Endodermal cell (in vitro differentiated cells): ENCODE results near the gene ARHGEF9. TPM values are rescaled to one million over a fixed set of nuclear protein-coding genes. Genes with fewer than 3 reads are reported as not detected.

Experiments used
- DNase-seq: peaks from one replicate; pipeline ENCODE4 v3.0.0-alpha.2; 2017
- H3K27ac ChIP-seq: 2 replicates; pipeline ENCODE4 v1.5.1; 2013; ENCODE audit warnings: mild to moderate bottlenecking, low read depth, low read length, moderate library complexity
- H3K27me3 ChIP-seq: 2 replicates; pipeline ENCODE4 v1.6.1; 2013; ENCODE audit warnings: mild to moderate bottlenecking, low read length, moderate library complexity; ENCODE audit not compliant: insufficient read depth, control insufficient read depth, poor library complexity, severe bottlenecking
- H3K36me3 ChIP-seq: 2 replicates; pipeline ENCODE4 v1.7.0; 2013; ENCODE audit warnings: mild to moderate bottlenecking, low read length, moderate library complexity; ENCODE audit not compliant: control insufficient read depth, insufficient read depth
- H3K4me1 ChIP-seq: one replicate; pipeline ENCODE4 v1.7.0; 2013; ENCODE audit warnings: low read length; ENCODE audit not compliant: control insufficient read depth, insufficient read depth
- H3K4me3 ChIP-seq: 2 replicates; pipeline ENCODE4 v1.5.1; 2013; ENCODE audit warnings: mild to moderate bottlenecking, low read length, moderate library complexity
- H3K9ac ChIP-seq: 2 replicates; pipeline ENCODE4 v1.6.1; 2013; ENCODE audit warnings: mild to moderate bottlenecking, low read length, moderate library complexity; ENCODE audit not compliant: poor library complexity, severe bottlenecking; ENCODE audit errors: extremely low read depth
- H3K9me3 ChIP-seq: 2 replicates; pipeline ENCODE4 v1.6.1; 2013; ENCODE audit warnings: mild to moderate bottlenecking, low read length, moderate library complexity; ENCODE audit not compliant: control insufficient read depth
- H3K27ac Mint-ChIP-seq: 2 replicates; pipeline ENCODE4 v1.8.0; 2020; ENCODE audit warnings: mixed read lengths
- H3K27me3 Mint-ChIP-seq: 2 replicates; pipeline ENCODE4 v1.8.0; 2021; ENCODE audit warnings: mild to moderate bottlenecking, mixed read lengths; ENCODE audit not compliant: insufficient read depth
- H3K36me3 Mint-ChIP-seq: 2 replicates; pipeline ENCODE4 v1.8.0; 2020; ENCODE audit warnings: low read depth, mixed read lengths
- H3K4me1 Mint-ChIP-seq: 2 replicates; pipeline ENCODE4 v1.8.0; 2020; ENCODE audit warnings: mixed read lengths
- H3K4me3 Mint-ChIP-seq: 2 replicates; pipeline ENCODE4 v1.8.0; 2020; ENCODE audit warnings: mild to moderate bottlenecking, moderate library complexity, mixed read lengths
- H3K9me3 Mint-ChIP-seq: 2 replicates; pipeline ENCODE4 v1.8.0; 2020; ENCODE audit warnings: mild to moderate bottlenecking, mixed read lengths
- CTCF ChIP-seq: fragments of 200-600 bp; sonication (generic); conservative IDR thresholded peaks from 2 replicates; pipeline ENCODE4 v1.5.0; 2021; ENCODE audit warnings: antibody characterized with exemption, mild to moderate bottlenecking
- WGBS, 2 experiments: methylation state at CpG; one replicate each; pipeline versions ENCODE4 v1.1.5 to v1.1.7; 2013; ENCODE audit warnings: missing lambda C conversion rate in 2 of 2, mixed read lengths in 1 of 2; ENCODE audit not compliant: insufficient coverage in 1 of 2, insufficient read length in 1 of 2; 5-methylcytosine and 5-hydroxymethylcytosine counted together
- total RNA-seq, 2 donors: library from RNA; stranded (reverse); fragmentation: NEBNext Ultra II Directional in 1 of 2; extraction: Animal tissue kit (Norgen Biotek cat#: 25700) in 1 of 2; gene quantifications; 2 replicates in 1 of 2; 3 replicates in 1 of 2; pipeline ENCODE4 v1.2.1, GENCODE V29; 2021

ARHGEF9 gene
- total RNA-seq, 2 donors from 2014 or later, result 12.2 to 16.8 TPM

GRCh38 chrX:63817696-63818095 is 32.7 kb upstream of the ARHGEF9 start:
- H3K27me3 Mint-ChIP-seq, result no peaks in the 10 kb centered on the region
- no peaks in the 10 kb centered on the region for H3K9me3 ChIP-seq
- no peak overlapping the region for H3K27ac ChIP-seq
- H3K4me3 ChIP-seq, result no peak overlapping the region
- no peak for DNase-seq
- H3K36me3 Mint-ChIP-seq, result no peaks in the 10 kb centered on the region
- H3K4me3 Mint-ChIP-seq, result no peak overlapping the region
- no peak for TF ChIP-seq CTCF
- no peak overlapping the region for H3K9ac ChIP-seq
- H3K27ac Mint-ChIP-seq, result no peak overlapping the region
- 87% methylated on average over 4 of the region's 4 CpGs; no CpG with 5 or more reads in 1 of the 2 experiments for WGBS, 2 experiments
- H3K4me1 Mint-ChIP-seq, result no peaks in the 10 kb centered on the region
- H3K9me3 Mint-ChIP-seq, result peaks cover 42% of the 10 kb centered on the region
- no peaks in the 10 kb centered on the region for H3K36me3 ChIP-seq
- no peaks in the 10 kb centered on the region for H3K4me1 ChIP-seq
- H3K27me3 ChIP-seq, result no peaks in the 10 kb centered on the region

- WGBS, 2 experiments, result 84% methylated on average over 4 of the region's 5 CpGs; no CpG with 5 or more reads in 1 of the 2 experiments
- no peaks in the 10 kb centered on the region for H3K36me3 Mint-ChIP-seq
- Histone ChIP-seq H3K4me1 (no peaks in the 10 kb centered on the region), H3K4me3 (no peak overlapping the region), H3K27ac (no peak overlapping the region), H3K9ac (no peak overlapping the region), H3K36me3 (no peaks in the 10 kb centered on the region), H3K9me3 (no peaks in the 10 kb centered on the region), H3K27me3 (peaks cover 12% of the 10 kb centered on the region)
- TF ChIP-seq CTCF, result peak; percentile 44
- H3K4me3 Mint-ChIP-seq, result no peak overlapping the region
- no peaks in the 10 kb centered on the region for H3K4me1 Mint-ChIP-seq
- peaks cover 9% of the 10 kb centered on the region for H3K27me3 Mint-ChIP-seq
- H3K9me3 Mint-ChIP-seq, result peaks cover 45% of the 10 kb centered on the region
- DNase-seq, result no peak
- no peak overlapping the region for H3K27ac Mint-ChIP-seq
Observed at GRCh38 chrX:63812823-63813222, 27.8 kb upstream of the ARHGEF9 start.

- no peak overlapping the region for H3K27ac Mint-ChIP-seq
- 86% methylated on average over 2 of the region's 2 CpGs; no CpG with 5 or more reads in 1 of the 2 experiments for WGBS, 2 experiments
- no peak for DNase-seq
- no peak for TF ChIP-seq CTCF
- H3K4me1 Mint-ChIP-seq, result no peaks in the 10 kb centered on the region
- peaks cover 37% of the 10 kb centered on the region for H3K9me3 Mint-ChIP-seq
- Histone ChIP-seq H3K9me3 (no peaks in the 10 kb centered on the region), H3K4me3 (no peak overlapping the region), H3K36me3 (no peaks in the 10 kb centered on the region), H3K27ac (no peak overlapping the region), H3K27me3 (peaks cover 29% of the 10 kb centered on the region), H3K9ac (no peak overlapping the region), H3K4me1 (no peaks in the 10 kb centered on the region)
- H3K27me3 Mint-ChIP-seq, result peaks cover 25% of the 10 kb centered on the region
- no peak overlapping the region for H3K4me3 Mint-ChIP-seq
- H3K36me3 Mint-ChIP-seq, result no peaks in the 10 kb centered on the region
Observed at GRCh38 chrX:63810746-63811145, 25.7 kb upstream of the ARHGEF9 start.
